GM23248 (cell line): ENCODE measurements around the gene GNAQ.

Source experiments
- EZH2 ChIP-seq: fragments of 200-600 bp; sonication (generic); IDR thresholded peaks from 2 replicates; pipeline ENCODE4 v1.6.1; 2018; ENCODE audit warnings: antibody characterized with exemption, mild to moderate bottlenecking; ENCODE audit not compliant: insufficient read depth, poor library complexity, severe bottlenecking
- EZH2phosphoT487 ChIP-seq: fragments of 200-600 bp; sonication (generic); IDR thresholded peaks from 2 replicates; pipeline ENCODE4 v1.6.1; 2018; ENCODE audit warnings: antibody characterized with exemption, moderate library complexity, mild to moderate bottlenecking, low read depth; ENCODE audit not compliant: insufficient read depth

DNA sequence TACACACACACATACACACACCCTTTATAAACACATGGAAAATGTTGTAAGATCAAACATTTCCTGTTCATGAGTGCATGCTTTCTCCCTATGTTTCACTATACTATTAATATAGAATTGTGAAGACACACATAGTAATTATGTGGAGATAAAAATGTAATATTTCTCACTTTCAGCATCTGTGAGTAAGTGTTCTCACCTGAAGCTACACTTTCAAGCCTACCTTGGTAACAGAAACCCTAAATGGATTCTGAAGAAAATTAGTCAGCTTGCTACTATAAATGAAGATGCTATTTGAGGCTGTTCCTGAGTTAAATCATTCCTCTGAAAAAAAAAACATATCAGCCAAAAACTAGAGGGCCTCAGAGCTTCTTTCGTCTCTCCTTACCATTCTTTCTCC, 302.4 kb downstream of the GNAQ start:
- TF ChIP-seq EZH2 (no peak), EZH2phosphoT487 (no peak)
